Upper lobe of right lung (tissue), 1 donor: ENCODE results near the gene PROX2. TPM values are rescaled to one million over a fixed set of nuclear protein-coding genes. Genes with fewer than 3 reads are reported as not detected.

Source experiments
- ATAC-seq: fragments of 200-7000 bp; cut with Tn5 transposase; one replicate; pipeline ENCODE4 v1.9.1; 2020; ENCODE audit warnings: mild to moderate bottlenecking, moderate library complexity
- DNase-seq: peaks from one replicate; pipeline ENCODE4 v3.0.0-alpha.2; 2020
- H3K27ac ChIP-seq: fragments of 200-600 bp; one replicate; pipeline ENCODE4 v1.8.0; 2022
- H3K27me3 ChIP-seq: fragments of 200-600 bp; one replicate; pipeline ENCODE4 v1.8.0; 2022; ENCODE audit warnings: mild to moderate bottlenecking
- H3K36me3 ChIP-seq: fragments of 200-600 bp; one replicate; pipeline ENCODE4 v1.8.0; 2022
- H3K4me1 ChIP-seq: fragments of 200-600 bp; one replicate; pipeline ENCODE4 v1.8.0; 2022
- H3K4me3 ChIP-seq: fragments of 200-600 bp; one replicate; pipeline ENCODE4 v1.8.0; 2022; ENCODE audit warnings: mild to moderate bottlenecking
- H3K9me3 ChIP-seq: fragments of 200-600 bp; one replicate; pipeline ENCODE4 v1.8.0; 2022
- intact Hi-C: fragments of 100-400 bp; cut with DNase I; formaldehyde crosslinking; loops from one replicate; pipeline ENCODE4 v1.11.0; 2022
- total RNA-seq: library from RNA; stranded (reverse); fragmentation: NEBNext Ultra II Directional; extraction: Animal tissue kit (Norgen Biotek cat#: 25700); gene quantifications from one replicate; pipeline ENCODE4 v1.2.1, GENCODE V29; 2021
- TF ChIP-seq, protein P1 (sequence below): fragments of 200-600 bp; IDR thresholded peaks from one replicate; pipeline ENCODE4 v1.8.0; 2022; ENCODE audit warnings: antibody characterized with exemption
- donor health status: DM: no; HTN: yes; CAD: no; lungs with severe emphysema.

PROX2 gene
- total RNA-seq, 1 donor from 2014 or later: not detected

GRCh38 chr14:74888164-74889158, 12.5 kb upstream of the PROX2 start:
- Histone ChIP-seq H3K4me1 (peaks cover 54% of the 10 kb centered on the region), H3K4me3 (no peak overlapping the region), H3K9me3 (no peaks in the 10 kb centered on the region), H3K27ac (no peak overlapping the region), H3K27me3 (no peaks in the 10 kb centered on the region), H3K36me3 (peaks cover 73% of the 10 kb centered on the region)
- DNase-seq (no peak), ATAC-seq (no peak)
- TF ChIP-seq, protein P1, sequence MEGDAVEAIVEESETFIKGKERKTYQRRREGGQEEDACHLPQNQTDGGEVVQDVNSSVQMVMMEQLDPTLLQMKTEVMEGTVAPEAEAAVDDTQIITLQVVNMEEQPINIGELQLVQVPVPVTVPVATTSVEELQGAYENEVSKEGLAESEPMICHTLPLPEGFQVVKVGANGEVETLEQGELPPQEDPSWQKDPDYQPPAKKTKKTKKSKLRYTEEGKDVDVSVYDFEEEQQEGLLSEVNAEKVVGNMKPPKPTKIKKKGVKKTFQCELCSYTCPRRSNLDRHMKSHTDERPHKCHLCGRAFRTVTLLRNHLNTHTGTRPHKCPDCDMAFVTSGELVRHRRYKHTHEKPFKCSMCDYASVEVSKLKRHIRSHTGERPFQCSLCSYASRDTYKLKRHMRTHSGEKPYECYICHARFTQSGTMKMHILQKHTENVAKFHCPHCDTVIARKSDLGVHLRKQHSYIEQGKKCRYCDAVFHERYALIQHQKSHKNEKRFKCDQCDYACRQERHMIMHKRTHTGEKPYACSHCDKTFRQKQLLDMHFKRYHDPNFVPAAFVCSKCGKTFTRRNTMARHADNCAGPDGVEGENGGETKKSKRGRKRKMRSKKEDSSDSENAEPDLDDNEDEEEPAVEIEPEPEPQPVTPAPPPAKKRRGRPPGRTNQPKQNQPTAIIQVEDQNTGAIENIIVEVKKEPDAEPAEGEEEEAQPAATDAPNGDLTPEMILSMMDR: no peak
- intact Hi-C loops: no loop called here

- TF ChIP-seq, protein P1: no peak
- Histone ChIP-seq H3K4me3 (no peak overlapping the region), H3K27ac (no peak overlapping the region), H3K9me3 (no peaks in the 10 kb centered on the region), H3K27me3 (no peaks in the 10 kb centered on the region), H3K4me1 (peaks cover 58% of the 10 kb centered on the region), H3K36me3 (peaks cover 48% of the 10 kb centered on the region)
- intact Hi-C loops: no loop called here
- DNase-seq: no peak
- ATAC-seq: no peak
Measured at GRCh38 chr14:74886001-74886400, 10.1 kb upstream of the PROX2 start.

DNA sequence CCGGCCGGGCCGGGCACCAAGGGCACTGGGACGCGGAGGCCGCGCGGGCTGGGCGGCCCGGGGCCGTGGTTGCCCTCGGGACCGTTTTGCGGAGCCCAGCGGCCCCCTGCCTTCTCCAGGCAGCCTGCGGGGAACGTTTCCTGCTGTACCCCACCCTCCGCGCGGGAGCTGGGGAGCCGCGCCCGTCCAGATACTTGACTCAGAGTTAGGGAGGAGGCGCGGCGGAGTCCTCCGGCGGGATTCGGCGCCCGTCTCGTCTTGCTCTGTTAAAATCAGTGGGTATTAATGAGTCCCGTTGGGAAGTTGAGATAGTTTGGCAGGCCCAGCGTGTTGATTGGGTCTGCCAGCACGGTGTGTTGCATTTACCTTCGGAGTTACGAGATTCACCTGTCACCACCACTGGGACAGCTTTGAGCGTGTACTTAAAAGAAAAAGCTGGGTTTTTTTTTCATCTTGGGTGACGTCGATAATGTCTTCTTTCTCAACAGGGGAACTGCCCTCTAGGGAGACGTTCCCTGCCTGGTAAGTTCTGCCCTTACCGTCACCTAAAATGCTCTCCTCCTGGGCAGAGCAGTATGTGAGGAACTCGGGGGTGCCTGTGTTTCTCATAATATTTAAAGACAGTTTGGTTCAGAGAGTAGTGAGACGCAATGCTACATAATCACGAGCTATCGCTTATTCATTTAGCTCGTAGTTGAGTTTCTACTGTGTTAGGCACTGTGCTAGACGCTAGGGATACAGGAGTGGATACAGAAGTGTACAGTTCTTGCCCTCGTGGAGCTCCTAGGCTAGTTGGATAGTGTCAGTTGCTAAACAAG, 6.4 kb upstream of the PROX2 start:
- peak overlapping the region; percentile 96 for H3K27ac ChIP-seq

GRCh38 chr14:74881431-74882102, 5.6 kb upstream of the PROX2 start, which contains the start of gene DLST:
TSS of gene DLST (plus strand) at chr14:74881916. CDS start at chr14:74881954, 38 bp downstream.
- TF ChIP-seq, protein P1: no peak
- intact Hi-C loops: no loop called here
- peaks cover 12% of the 10 kb centered on the region for H3K36me3 ChIP-seq
- H3K27ac ChIP-seq: peak within 1 kb of the TSS; percentile 96
- no peaks in the 10 kb centered on the region for H3K27me3 ChIP-seq
- DNase-seq (peak; percentile 94), ATAC-seq (peak; percentile 99)
- peaks cover 43% of the 10 kb centered on the region for H3K4me1 ChIP-seq
- peak within 1 kb of the TSS; percentile 93 for H3K4me3 ChIP-seq
- no peaks in the 10 kb centered on the region for H3K9me3 ChIP-seq

More for the DNA sequence above, 6.4 kb upstream of the PROX2 start:
- Histone ChIP-seq H3K27me3 (no peaks in the 10 kb centered on the region), H3K4me3 (peak overlapping the region; percentile 93), H3K36me3 (peaks cover 19% of the 10 kb centered on the region), H3K9me3 (no peaks in the 10 kb centered on the region), H3K4me1 (peaks cover 51% of the 10 kb centered on the region)
- TF ChIP-seq, protein P1: no peak
- DNase-seq: peak; percentile 79
- intact Hi-C loops: no loop called here
- ATAC-seq: peak; percentile 77
